Trophoblast cell (in vitro differentiated cells and primary cell): ENCODE results near the gene IVL.

Experiments
- DNase-seq, 2 donors: peaks; one replicate each; pipeline ENCODE4 v3.0.0-alpha.2; 2016
- H2AFZ ChIP-seq: 2 replicates; pipeline ENCODE4 v1.6.1; 2013; ENCODE audit warnings: low read length, moderate library complexity, mild to moderate bottlenecking; ENCODE audit not compliant: insufficient read depth, poor library complexity
- H2AK5ac ChIP-seq: 2 replicates; pipeline ENCODE4 v1.6.1; 2013; ENCODE audit warnings: mild to moderate bottlenecking, low read length
- H2BK120ac ChIP-seq: 2 replicates; pipeline ENCODE4 v1.6.1; 2013; ENCODE audit warnings: low read length, mild to moderate bottlenecking, moderate library complexity; ENCODE audit not compliant: insufficient read depth, poor library complexity
- H2BK12ac ChIP-seq: 2 replicates; pipeline ENCODE4 v1.6.1; 2013; ENCODE audit warnings: mild to moderate bottlenecking, low read length, moderate library complexity
- H2BK5ac ChIP-seq: 2 replicates; pipeline ENCODE4 v1.6.1; 2013; ENCODE audit warnings: low read length, low read depth, moderate library complexity, mild to moderate bottlenecking; ENCODE audit not compliant: poor library complexity
- H3K14ac ChIP-seq: 2 replicates; pipeline ENCODE4 v1.6.1; 2013; ENCODE audit warnings: mild to moderate bottlenecking, low read length
- H3K18ac ChIP-seq: 2 replicates; pipeline ENCODE4 v1.6.1; 2013; ENCODE audit warnings: mild to moderate bottlenecking, low read length
- H3K23ac ChIP-seq: 2 replicates; pipeline ENCODE4 v1.6.1; 2013; ENCODE audit warnings: low read length
- H3K27ac ChIP-seq: 2 replicates; pipeline ENCODE4 v1.5.1; 2013; ENCODE audit warnings: low read depth, mild to moderate bottlenecking, inconsistent platforms, low read length, moderate library complexity
- H3K27me3 ChIP-seq: 2 replicates; pipeline ENCODE4 v1.6.1; 2013; ENCODE audit warnings: inconsistent platforms, mild to moderate bottlenecking, low read length, moderate library complexity; ENCODE audit not compliant: insufficient read depth
- H3K36me3 ChIP-seq, 2 experiments: 1 replicate in 1 of 2; 2 replicates in 1 of 2; pipeline ENCODE4 v1.6.1; 2013; ENCODE audit warnings: low read length in 2 of 2, mild to moderate bottlenecking in 2 of 2, moderate library complexity in 1 of 2; ENCODE audit not compliant: insufficient read depth in 2 of 2, control insufficient read depth in 1 of 2
- H3K4ac ChIP-seq: 2 replicates; pipeline ENCODE4 v1.6.1; 2013; ENCODE audit warnings: low read depth, mild to moderate bottlenecking, low read length, moderate library complexity
- H3K4me1 ChIP-seq, 2 experiments: 1 replicate in 1 of 2; 2 replicates in 1 of 2; pipeline ENCODE4 v1.6.1; 2013; ENCODE audit warnings: low read length in 2 of 2, mild to moderate bottlenecking in 2 of 2, moderate library complexity in 1 of 2; ENCODE audit not compliant: insufficient read depth in 2 of 2, control insufficient read depth in 1 of 2
- H3K4me2 ChIP-seq: 2 replicates; pipeline ENCODE4 v1.6.1; 2013; ENCODE audit warnings: inconsistent platforms, mild to moderate bottlenecking, low read length, moderate library complexity
- H3K4me3 ChIP-seq: 2 replicates; pipeline ENCODE4 v1.5.1; 2013; ENCODE audit warnings: mild to moderate bottlenecking, low read depth, low read length, inconsistent platforms
- H3K79me1 ChIP-seq: one replicate; pipeline ENCODE4 v1.6.1; 2013; ENCODE audit warnings: low read length
- H3K79me2 ChIP-seq: 2 replicates; pipeline ENCODE4 v1.6.1; 2013; ENCODE audit warnings: low read length, mild to moderate bottlenecking; ENCODE audit not compliant: control insufficient read depth, insufficient read depth, poor library complexity
- H3K9ac ChIP-seq: 2 replicates; pipeline ENCODE4 v1.6.1; 2013; ENCODE audit warnings: mild to moderate bottlenecking, low read length
- H3K9me3 ChIP-seq: 2 replicates; pipeline ENCODE4 v1.6.1; 2013; ENCODE audit warnings: low read depth, mild to moderate bottlenecking, control low read depth, inconsistent platforms, low read length; ENCODE audit not compliant: insufficient read depth
- H4K12ac ChIP-seq: 2 replicates; pipeline ENCODE4 v1.6.1; 2013; ENCODE audit warnings: low read depth, mild to moderate bottlenecking, low read length, moderate library complexity
- H4K8ac ChIP-seq: 2 replicates; pipeline ENCODE4 v1.6.1; 2013; ENCODE audit warnings: low read depth, mild to moderate bottlenecking, low read length, moderate library complexity
- H4K91ac ChIP-seq: one replicate; pipeline ENCODE4 v1.6.1; 2013; ENCODE audit warnings: low read depth, mild to moderate bottlenecking, low read length, moderate library complexity
- WGBS: extraction: QIAGEN DNeasy Blood & Tissue Kit; methylation state at CpG from one replicate; pipeline ENCODE4 v1.1.7; 2013; ENCODE audit warnings: missing lambda C conversion rate; ENCODE audit not compliant: insufficient read length, insufficient coverage; ENCODE audit errors: extremely low coverage; 5-methylcytosine and 5-hydroxymethylcytosine counted together

Gene IVL

GRCh38 chr1:152888126-152888525, 20.2 kb upstream of the IVL start:
- DNase-seq = no peak
- Histone ChIP-seq H3K4me1 (no peaks in the 10 kb centered on the region), H3K4me2 (no peak overlapping the region), H3K79me2 (no peaks in the 10 kb centered on the region), H2AFZ (no peak overlapping the region), H3K9ac (no peak overlapping the region), H4K12ac (no peak overlapping the region), H3K27me3 (no peaks in the 10 kb centered on the region), H4K91ac (no peak overlapping the region), H2AK5ac (no peak overlapping the region), H3K14ac (no peak overlapping the region), H3K36me3 (no peaks in the 10 kb centered on the region), H3K9me3 (peaks cover 3% of the 10 kb centered on the region), H4K8ac (no peak overlapping the region), H3K27ac (no peak overlapping the region), H2BK120ac (no peak overlapping the region), H2BK12ac (no peak overlapping the region), H3K4me3 (no peak overlapping the region), H3K18ac (no peak overlapping the region), H3K23ac (no peak overlapping the region), H3K79me1 (no peaks in the 10 kb centered on the region), H3K4ac (no peak overlapping the region), H2BK5ac (no peak overlapping the region)
- no CpG with 5 or more reads among the region's 1 CpG for WGBS

- Histone ChIP-seq H2AK5ac (no peak overlapping the region), H4K8ac (no peak overlapping the region), H4K12ac (no peak overlapping the region), H3K14ac (no peak overlapping the region), H3K4ac (no peak overlapping the region), H3K9me3 (peaks cover 3% of the 10 kb centered on the region), H2BK120ac (no peak overlapping the region), H3K23ac (no peak overlapping the region), H3K79me1 (no peaks in the 10 kb centered on the region), H4K91ac (no peak overlapping the region), H2AFZ (no peak overlapping the region), H3K27ac (no peak overlapping the region), H3K36me3 (no peaks in the 10 kb centered on the region), H2BK5ac (no peak overlapping the region), H3K4me1 (no peaks in the 10 kb centered on the region), H3K4me2 (no peak overlapping the region), H3K9ac (no peak overlapping the region), H3K27me3 (no peaks in the 10 kb centered on the region), H2BK12ac (no peak overlapping the region), H3K4me3 (no peak overlapping the region), H3K79me2 (no peaks in the 10 kb centered on the region), H3K18ac (no peak overlapping the region)
- no CpG with 5 or more reads among the region's 4 CpGs for WGBS
- DNase-seq = no peak
Observed at GRCh38 chr1:152899027-152899426, 9.3 kb upstream of the IVL start.

GRCh38 chr1:152899883-152900282, 8.5 kb upstream of the IVL start:
- Histone ChIP-seq H3K9ac (no peak overlapping the region), H3K14ac (no peak overlapping the region), H4K12ac (no peak overlapping the region), H2BK120ac (no peak overlapping the region), H3K4me1 (no peaks in the 10 kb centered on the region), H2AFZ (no peak overlapping the region), H2BK5ac (no peak overlapping the region), H4K91ac (no peak overlapping the region), H2BK12ac (no peak overlapping the region), H3K27me3 (no peaks in the 10 kb centered on the region), H3K36me3 (no peaks in the 10 kb centered on the region), H3K79me1 (peaks cover 1% of the 10 kb centered on the region), H3K4me3 (no peak overlapping the region), H3K9me3 (peaks cover 4% of the 10 kb centered on the region), H2AK5ac (no peak overlapping the region), H3K4ac (no peak overlapping the region), H3K18ac (no peak overlapping the region), H3K79me2 (no peaks in the 10 kb centered on the region), H3K27ac (no peak overlapping the region), H3K23ac (no peak overlapping the region), H4K8ac (no peak overlapping the region), H3K4me2 (no peak overlapping the region)
- WGBS = no CpG with 5 or more reads among the region's 2 CpGs
- no peak for DNase-seq

- Histone ChIP-seq H3K4me2 (no peak overlapping the region), H3K27ac (no peak overlapping the region), H3K79me1 (peaks cover 7% of the 10 kb centered on the region), H3K18ac (no peak overlapping the region), H3K4ac (no peak overlapping the region), H3K9ac (no peak overlapping the region), H2BK5ac (no peak overlapping the region), H3K27me3 (no peaks in the 10 kb centered on the region), H2BK120ac (no peak overlapping the region), H4K8ac (no peak overlapping the region), H3K79me2 (no peaks in the 10 kb centered on the region), H3K23ac (no peak overlapping the region), H3K9me3 (peaks cover 2% of the 10 kb centered on the region), H3K14ac (no peak overlapping the region), H2AK5ac (no peak overlapping the region), H2BK12ac (no peak overlapping the region), H3K4me3 (no peak overlapping the region), H4K91ac (no peak overlapping the region), H3K4me1 (peaks cover 7 to 10% of the 10 kb centered on the region in 2 experiments), H2AFZ (no peak overlapping the region), H3K36me3 (no peaks in the 10 kb centered on the region), H4K12ac (no peak overlapping the region)
- WGBS = no CpG with 5 or more reads among the region's 5 CpGs
- DNase-seq = peak in 1 of 2 donors; percentile 78
Observed at GRCh38 chr1:152901631-152902030, 6.7 kb upstream of the IVL start.
